Suppressor macrophage treated with lipopolysaccharide for 4 hours (primary cell): ENCODE data around the gene SBF2.
A peak's percentile ranks its signal among the peaks of the same experiment; 100 is the strongest.
"Not testable (repeated sequence)": the region's sequence is repeated elsewhere in the genome, so short reads cannot be mapped to it uniquely, and the experiment has no call there.

Source experiments
- DNase-seq: peaks from one replicate; pipeline ENCODE4 v3.0.0-alpha.2; 2020

Gene SBF2

DNA sequence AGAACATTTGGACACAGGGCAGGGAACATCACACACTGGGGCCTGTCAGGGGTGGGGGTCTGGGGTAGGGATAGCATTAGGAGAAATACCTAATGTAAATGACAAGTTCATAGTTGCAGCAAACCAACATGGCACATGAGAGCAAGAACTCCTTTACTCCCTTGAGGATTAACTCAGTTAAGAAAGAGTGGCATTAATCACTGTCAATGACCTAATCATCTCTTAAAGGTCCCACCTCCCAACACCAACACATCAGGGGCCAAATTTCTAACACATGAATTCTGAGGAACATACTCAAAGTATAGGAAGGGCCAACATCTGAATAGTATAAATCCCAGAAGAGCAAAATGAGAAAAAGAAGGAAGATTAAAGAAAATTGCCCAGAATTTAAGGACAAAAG is 357.3 kb downstream of the SBF2 start:
- no peak for DNase-seq

DNA sequence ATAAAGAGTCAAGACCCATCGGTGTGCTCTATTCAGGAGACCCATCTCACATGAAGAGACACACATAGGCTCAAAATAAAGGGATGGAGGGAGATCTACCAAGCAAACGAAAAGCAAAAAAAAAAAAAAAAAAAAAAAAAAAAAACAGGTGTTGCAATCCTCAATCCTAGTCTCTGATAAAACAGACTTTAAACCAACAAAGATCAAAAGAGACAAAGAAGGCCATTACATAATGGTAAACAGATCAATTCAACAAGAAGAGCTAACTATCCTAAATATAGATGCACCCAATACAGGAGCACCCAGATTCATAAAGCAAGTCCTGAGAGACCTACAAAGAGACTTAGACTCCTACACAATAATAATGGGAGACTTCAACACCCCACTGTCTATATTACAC is 361.2 kb downstream of the SBF2 start:
- not testable (repeated sequence) for DNase-seq

DNA sequence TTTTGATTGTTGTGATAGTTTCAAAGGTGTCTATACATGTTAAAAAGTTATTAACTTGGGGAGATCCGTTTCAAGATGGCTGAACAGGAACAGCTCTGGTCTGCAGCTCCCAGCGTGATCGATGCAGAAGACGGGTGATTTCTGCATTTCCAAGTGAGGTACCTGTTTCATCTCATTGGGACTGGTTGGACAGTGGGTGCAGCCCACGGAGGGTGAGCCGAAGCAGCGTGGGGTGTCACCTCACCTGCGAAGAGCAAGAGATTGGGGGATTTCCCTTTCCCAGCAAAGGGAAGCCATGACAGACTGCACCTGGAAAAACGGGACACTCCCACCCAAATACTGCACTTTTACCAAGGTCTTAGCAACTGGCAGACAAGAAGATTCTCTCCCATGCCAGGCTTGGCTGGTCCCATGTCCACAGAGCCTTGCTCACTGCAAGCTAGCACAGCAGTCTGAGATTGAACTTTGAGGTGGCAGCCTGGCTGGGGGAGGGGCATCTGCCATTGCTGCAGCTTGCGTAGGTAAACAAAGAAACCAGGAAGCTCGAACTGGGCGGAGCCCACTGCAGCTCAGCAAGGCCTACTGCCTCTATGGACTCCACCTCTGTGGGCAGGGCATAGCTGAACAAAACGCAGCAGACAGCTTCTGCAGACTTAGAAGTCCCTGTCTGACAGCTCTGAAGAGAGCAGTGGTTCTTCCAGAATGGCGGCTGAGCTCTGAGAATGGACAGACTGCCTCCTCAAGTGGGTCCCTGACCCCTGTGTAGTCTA is 363.3 kb downstream of the SBF2 start:
- DNase-seq = not testable (repeated sequence)

DNA sequence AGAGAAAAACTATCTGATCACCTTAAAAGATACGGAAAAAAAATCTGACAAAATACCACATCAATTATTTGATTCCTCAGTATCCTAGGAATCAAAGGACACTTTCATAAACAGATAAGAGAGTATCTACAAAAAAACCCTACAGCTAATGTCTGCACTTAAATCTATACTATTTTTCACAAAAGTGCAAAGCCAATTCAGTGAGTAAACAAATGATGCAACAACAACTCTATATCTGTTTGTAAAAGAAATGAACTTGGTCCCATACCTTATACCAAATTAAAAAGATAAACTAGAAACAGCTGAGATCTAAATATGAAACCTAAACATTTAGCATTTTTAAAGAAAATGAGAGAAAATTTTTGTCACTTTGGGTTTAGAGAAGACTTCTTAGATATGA is 366.3 kb downstream of the SBF2 start:
- no peak for DNase-seq

DNA sequence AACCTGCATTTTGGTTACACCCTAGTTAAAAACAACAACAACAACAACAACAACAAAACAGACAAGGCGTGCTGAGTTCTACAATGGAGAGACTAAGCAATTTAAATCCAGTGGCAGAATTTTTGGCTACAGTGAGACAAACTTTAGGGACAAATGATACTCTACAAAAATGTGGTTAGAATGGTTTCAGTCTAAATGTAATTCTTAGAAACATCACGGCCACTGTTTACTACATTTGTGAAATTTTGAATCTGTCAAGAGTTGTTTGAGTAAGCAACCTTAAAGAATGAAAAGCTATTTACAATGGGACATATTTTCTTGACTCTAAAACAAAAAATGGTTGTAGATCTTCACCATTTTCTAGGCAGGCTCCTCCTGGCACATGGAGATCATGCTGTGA is 370.7 kb downstream of the SBF2 start:
- no peak for DNase-seq

DNA sequence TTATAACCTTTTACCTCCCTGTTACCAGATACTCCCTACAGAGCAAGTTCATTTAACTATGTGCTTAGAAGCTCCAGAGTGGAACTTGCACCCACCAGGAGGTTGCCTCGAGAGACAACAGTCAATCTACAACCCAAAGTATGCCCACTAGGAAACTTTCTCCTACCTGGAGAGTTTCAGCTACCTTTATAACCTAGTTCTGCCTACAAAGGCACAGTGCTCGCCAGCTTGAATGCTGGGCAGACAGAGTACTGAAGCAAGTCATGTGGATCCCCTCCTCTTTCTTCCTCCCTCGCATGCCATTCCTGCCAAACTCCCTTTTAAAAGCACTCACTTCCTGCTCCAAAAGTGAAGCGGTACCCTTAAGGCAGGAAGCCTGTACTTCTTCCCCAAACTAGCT is 371.2 kb downstream of the SBF2 start:
- no peak for DNase-seq

DNA sequence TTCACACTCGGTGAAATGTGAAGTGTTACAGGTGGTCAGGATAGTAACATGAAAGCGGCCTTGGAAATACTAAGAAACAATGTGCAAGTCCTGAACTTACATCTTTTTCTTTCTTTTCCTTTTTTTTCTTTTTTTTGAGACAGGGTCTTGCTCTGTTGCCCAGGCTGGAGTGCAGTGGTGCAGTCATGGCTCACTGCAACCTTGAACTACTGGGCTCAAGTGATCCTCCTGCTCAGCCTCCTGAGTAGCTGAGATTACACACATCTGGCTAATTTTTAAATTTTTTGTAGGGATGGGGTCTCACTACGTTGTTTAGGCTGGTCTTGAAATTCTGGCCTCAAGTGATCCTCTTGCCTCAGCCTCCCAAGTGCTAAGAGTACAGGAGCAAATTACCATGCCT is 377.5 kb downstream of the SBF2 start:
- DNase-seq = no peak

DNA sequence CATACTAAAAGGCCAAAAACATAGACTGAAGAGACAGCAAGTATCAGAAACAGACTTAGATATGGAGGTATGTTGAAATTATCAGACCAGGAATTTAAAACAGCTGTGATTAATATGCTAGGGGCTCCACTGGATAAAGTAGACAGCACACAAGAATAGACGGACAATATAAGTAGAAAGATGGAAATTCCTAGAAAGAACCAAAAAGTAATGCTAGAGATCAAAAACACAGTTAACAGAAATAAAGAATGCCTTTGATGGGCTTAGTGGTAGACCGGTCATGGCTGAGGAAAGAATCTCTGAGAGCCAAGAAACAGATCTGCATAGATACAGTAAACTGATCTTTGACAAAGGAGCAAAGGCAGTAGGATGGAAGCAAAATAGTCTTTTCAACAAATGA is 380.0 kb downstream of the SBF2 start:
- no peak for DNase-seq

DNA sequence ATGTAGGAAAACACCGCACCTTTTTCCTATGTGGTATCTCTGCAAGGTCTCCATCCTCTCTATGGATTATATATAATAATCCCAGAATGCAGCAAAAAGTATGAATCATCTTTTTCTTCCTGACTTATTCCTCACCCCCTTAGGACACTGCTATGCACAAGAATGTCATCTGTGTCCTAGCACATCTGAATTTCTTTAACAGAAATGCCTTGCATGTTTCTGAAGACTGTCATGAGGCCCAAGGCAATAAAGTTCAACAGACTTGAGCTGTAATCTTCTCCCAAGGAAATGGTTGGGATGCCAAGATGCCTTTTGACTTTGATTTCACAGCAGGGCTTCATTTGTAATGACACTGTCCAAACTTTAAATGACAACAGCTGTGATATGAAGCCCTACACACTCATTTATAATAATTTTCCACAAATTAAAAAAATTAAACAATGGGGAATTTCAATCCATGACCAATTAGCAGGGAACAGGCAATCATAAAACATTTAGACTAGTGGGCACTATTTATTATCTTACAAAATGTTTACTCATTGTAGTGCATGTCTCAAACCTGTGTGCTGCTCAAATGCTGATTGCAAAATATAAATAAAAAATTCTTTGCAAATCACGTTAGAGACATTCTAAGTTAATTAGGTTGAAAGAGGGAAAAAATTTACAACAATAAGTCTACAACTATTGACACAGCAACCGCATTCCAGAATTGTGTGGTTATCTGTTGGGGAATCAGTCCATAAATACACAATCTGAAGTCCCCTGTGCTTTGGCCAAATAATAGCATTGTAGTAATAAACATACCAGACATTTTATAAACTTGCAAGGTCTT is 387.8 kb downstream of the SBF2 start:
- no peak for DNase-seq

DNA sequence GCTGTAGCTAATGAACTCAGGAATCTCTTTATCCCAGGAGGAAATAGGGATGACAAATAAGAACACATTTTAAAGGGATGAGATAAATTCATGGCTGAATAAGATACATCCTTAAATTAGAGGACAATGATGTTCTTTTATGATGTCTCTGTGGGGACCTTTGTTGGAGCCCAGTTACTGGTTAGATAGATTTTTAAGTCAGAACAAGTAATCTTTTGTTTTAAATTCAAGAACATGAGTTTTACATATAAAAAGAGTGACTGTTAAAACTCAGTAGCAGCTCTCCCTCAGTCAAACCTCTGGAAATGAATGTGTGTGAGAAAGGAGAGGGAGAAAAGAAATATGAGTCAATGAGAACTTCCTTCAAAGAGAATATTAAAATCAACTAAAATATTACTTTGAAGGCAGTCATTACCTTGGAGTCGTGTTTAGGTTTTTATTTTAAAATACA is 388.5 kb downstream of the SBF2 start:
- DNase-seq = no peak

DNA sequence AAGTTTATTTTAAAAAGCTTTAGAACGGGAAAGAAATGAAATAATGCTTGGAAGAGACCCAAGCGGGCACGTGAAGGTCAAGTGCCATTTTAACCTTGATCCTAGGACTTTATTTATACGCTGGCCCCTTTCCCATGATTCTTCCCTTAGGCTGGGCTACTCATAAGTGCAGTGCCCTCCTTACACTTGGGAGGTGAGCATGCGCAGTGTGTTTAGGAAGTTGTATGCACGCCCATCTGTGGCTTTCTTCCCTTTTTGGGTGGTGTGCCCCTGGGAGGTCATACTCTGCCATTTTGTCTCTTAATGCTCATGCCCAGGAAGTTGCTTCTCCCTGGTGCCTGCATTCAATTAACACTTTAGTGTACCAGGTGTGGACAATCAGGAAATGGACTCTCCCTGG is 390.4 kb downstream of the SBF2 start:
- DNase-seq = no peak

DNA sequence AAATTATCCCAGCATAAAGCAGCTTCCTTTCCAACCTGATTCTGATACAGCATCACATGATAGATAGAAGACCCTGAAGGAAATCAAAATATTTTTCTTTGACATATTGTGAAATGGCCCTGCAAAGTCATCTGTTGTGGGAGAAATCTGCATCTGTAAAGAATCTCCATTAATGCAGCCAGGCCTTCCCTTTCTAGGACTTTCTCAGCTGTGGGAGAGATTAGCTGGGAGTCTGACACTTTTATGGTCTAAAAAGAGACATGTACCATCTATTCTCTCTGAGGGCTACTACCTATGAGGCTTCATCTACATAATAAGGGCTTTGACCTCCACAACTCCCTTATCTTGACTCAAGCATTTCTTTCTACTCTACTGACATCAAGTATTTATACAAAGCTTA is 392.1 kb downstream of the SBF2 start:
- no peak for DNase-seq

DNA sequence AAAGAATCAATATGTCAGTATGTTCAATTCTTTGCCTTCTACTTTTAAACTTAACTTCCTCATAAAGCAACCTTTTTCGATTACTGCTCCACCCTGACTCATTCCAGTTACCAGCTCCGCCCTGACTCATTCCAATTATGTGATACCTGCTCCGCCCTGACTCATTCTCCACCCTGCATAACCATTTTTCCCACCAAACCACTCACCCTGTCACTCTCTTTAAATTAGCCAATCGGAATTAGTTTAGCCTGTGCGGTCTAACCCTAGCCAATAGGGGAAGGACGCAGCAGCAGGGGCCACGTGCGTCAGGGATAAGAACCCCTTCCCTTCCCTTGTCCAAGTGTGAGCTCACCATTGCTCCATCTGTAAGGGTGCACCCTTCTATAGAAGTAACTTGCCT is 393.8 kb downstream of the SBF2 start:
- DNase-seq = peak; percentile 64

DNA sequence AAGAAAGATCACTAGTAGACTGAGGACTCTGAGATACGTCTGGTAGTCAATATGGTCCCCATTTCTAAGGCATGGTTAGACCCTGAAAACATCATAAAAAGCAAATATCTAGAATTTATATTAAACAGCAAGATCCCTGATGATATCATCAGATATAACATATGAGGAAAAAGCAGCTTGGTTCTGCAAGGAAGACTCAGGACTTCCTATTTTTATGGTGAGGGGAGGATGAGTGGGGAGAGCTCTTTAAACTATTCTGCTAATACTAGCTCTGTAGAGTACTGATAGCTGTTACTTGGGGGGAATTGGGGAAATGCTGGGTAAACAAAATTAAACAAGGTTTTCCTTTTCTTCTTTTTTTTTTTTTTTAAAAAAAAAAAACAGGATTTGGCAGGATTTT is 394.3 kb downstream of the SBF2 start:
- DNase-seq = peak; percentile 35

DNA sequence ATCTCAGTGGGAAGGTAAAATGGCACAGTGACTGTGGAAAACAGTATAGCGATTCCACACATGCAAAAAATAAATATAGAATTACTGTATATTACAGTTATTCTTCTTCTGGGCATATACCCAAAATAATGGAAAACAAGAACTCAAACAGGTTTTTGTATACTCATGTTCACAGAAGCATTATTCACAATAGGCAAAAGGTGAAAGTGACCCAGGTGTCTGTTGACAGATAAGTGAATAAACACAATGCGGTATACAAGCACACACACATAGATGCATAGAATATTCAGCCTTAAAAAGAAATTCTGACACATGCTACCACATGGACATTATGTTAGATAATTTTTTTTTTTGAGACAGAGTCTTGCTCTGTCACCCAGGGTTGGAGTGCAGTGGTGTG is 397.1 kb downstream of the SBF2 start:
- no peak for DNase-seq

DNA sequence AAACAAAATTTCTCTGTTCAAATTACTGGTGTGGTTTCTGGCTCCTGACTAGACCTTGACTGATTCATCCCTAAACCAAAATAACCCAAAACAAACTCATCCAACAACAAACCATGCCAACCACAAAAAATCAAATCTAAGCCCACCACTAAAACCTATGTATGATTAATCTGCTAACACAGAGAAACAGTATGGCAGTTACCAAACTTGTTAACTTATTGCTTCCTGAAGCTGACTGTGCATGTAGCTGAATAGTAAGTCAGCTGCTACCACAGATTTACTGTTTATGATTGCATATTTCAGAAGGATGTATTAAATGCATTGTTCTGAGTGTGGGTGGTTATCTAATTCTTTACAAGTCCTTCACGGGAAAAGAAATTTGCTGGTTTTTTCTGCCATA is 399.0 kb downstream of the SBF2 start:
- DNase-seq = no peak

DNA sequence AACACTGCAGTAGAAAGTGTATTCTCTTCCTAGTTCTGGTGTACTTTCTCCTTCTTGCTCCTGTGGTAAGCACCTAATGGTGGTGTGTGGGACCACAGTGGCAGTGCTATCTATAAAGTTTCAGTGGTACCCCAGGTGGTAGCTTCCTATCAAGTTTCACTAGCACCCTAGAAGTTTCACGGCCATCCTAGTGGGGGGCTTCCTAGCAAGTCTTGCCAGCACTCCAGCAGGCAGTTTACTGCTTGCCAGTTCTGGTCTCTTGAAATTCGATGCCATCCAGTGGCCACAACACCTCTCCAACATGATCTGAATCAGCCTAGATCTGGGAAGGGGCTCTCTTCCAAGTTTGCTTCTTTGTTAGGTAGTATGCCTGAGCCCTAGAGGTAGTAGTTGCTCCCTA is 400.5 kb downstream of the SBF2 start:
- no peak for DNase-seq

DNA sequence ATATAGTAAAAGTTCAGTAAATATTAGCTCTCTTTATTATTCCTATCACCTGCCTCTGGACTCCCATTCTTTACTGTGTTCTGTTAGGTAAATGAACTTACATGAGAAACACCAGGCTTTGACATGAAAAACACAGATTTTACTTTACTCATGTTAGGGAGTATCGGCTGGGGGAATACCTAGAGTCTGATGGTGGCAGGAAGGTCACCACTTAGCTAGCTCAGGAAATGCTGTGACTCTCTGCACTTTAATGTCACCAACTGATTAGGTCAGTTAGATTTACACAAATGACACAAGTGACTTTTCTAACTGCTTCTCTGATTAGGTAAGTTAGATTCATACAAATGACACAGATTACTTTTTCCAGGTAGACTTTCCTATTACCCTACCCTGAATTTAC is 405.1 kb downstream of the SBF2 start:
- DNase-seq = no peak

DNA sequence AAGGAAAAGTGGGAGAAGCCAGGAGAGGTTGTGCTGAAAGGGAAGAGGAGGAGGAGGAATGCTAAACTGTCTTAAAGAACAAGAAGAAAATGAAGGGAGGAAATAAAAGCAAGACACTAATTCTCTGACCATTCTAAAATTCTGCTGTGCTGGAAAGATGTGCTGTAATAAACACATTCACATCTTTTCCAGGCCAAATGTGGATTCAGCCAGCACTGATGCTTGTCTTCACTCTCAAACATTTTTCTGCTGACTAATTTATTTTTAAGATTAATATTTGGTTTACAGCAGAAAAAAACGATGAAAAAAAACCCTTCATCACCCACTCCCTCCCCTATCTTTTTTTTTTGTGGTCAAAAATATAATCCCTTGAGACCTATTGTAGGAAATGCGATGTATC is 406.5 kb downstream of the SBF2 start:
- DNase-seq = no peak

DNA sequence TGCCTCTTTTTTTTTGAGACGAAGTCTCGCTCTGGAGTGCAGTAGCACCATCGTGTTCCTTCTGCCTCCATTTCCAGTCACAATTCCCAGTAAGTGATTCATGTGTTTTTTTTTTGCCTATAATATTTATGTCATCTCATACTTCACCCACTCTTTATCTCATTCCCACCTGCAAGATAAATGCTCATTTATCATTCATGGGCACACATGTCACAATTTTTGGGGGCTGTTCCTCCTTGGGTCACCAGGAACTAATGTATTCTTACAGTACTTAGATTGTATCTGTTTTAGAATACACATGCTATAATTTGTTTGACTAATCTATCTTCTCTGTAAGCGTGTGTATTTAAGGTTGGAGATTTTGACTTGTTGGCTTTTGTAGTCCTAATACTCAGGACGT is 407.4 kb downstream of the SBF2 start:
- no peak for DNase-seq

DNA sequence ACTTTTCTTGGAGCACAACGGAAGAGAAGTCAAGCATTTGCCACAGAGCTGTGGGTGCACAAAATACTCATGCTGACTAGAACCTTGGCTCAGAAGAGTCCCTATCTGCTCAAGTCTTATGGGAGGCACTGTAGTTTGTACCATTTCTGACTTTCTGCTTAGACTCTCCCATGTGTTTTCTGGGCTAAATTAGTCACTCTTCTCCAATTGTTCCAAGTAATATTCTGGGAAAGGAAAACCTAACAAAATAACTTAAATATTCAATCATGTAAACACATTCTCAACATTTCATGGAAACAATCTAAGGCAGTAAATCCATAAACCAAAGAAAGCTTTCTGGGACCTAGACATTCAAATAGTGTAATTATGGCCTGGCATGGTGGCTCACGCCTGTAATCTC is 409.4 kb downstream of the SBF2 start:
- DNase-seq = no peak

DNA sequence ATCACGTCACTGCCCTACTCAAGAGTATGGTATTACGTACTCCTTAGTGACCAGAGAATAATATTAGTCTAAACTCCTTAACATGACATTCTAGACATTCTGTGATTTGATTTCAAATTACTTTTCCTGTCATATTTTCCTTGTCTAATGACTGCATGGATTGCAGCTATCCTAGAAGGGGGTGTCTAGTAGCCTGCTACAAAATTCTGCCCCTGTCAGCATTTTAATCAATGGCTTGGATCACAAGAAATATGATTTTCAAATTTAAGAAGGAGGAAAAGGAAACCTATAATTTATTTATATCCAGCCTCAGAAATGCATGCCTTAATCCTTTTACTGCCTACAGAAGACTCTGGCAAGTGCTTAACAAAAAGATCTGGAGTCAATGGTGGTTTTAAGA is 413.4 kb downstream of the SBF2 start:
- no peak for DNase-seq

DNA sequence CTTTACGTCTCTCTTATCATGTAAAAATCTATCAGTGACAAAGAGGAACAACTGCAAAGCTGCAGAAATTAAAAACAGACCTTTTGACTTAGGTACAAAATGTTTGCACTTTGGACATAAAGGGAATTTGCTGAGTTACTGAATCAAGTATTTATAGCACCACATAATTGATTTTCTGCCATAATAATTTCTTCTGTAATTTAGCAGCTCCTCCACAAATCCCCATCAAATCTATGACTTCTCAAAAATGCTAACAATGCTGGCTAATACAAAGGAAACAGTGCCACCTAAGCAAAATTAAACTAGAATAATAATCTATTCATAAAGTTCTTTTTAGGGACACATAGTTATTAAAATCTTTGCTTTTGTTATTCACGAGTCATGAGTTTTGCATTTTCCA is 415.1 kb downstream of the SBF2 start:
- DNase-seq = no peak

DNA sequence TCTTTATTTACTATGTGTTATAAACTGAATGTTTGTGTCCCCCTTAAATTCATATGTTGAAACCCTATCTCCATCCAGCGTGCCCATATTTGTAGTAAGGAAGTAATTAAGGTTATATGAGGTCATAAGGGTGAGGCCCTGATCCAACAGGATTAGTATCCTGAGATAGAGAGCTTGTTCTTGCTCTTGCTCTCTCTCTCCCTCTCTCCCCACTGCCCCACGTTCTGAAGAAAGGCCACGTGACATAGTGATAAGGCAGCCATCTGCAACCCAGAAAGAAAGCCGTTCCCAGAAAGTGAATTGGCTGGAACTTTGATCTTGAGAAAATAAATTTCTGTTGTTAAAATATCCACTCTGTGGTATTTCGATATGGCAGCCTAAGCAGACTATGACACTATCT is 417.7 kb downstream of the SBF2 start:
- no peak for DNase-seq

DNA sequence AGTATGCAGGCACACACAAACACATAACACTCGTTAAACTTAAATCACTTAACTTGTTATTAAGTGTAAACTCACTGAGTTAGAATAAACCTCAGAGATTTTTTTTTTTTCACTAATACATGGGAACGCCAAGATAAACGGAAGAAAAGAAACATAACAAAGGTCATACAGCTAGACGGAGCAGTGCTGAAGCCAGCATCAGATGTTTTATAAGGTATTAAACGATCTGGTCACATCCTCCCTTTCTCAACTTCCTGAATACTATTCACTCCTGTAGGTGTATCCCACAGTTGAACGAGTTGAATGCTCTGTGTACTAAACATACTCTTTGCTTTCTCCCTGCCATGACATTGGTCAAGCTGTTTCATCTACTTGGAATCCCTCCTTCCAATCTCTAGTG is 418.2 kb downstream of the SBF2 start:
- DNase-seq = no peak
